Mucosa of rectum (tissue), 2 donors: Measurements from ENCODE around the gene TRMT10B.
"Not testable (repeated sequence)": the region's sequence is repeated elsewhere in the genome, so short reads cannot be mapped to it uniquely, and the experiment has no call there.

ENCODE experiments used
- H3K27ac ChIP-seq, 2 donors: one replicate each; pipeline ENCODE4 v1.7.0; 2013; ENCODE audit warnings: inconsistent platforms in 2 of 2, low read depth in 2 of 2, low read length in 2 of 2
- H3K27me3 ChIP-seq, 2 donors: one replicate each; pipeline ENCODE4 v1.7.0; 2013; ENCODE audit warnings: low read length in 2 of 2; ENCODE audit not compliant: control insufficient read depth in 2 of 2, insufficient read depth in 2 of 2
- H3K36me3 ChIP-seq, 2 donors: one replicate each; pipeline ENCODE4 v1.7.0; 2013; ENCODE audit warnings: low read length in 2 of 2; ENCODE audit not compliant: control insufficient read depth in 2 of 2, insufficient read depth in 2 of 2
- H3K4me1 ChIP-seq, 2 donors: one replicate each; pipeline ENCODE4 v1.7.0; 2013; ENCODE audit warnings: low read length in 2 of 2, mild to moderate bottlenecking in 1 of 2; ENCODE audit not compliant: control insufficient read depth in 2 of 2, insufficient read depth in 2 of 2
- H3K4me3 ChIP-seq, 2 donors: one replicate each; pipeline ENCODE4 v1.7.0; 2013; ENCODE audit warnings: low read length in 2 of 2
- H3K9ac ChIP-seq, 2 donors: one replicate each; pipeline ENCODE4 v1.7.0; 2013; ENCODE audit warnings: low read length in 2 of 2, low read depth in 1 of 2, mild to moderate bottlenecking in 1 of 2
- H3K9me3 ChIP-seq, 2 donors: one replicate each; pipeline ENCODE4 v1.7.0; 2013; ENCODE audit warnings: low read length in 2 of 2; ENCODE audit not compliant: control insufficient read depth in 2 of 2
- donor health status: healthy.
- donor health status: Normal muscosa, but diverticular disease.

Gene TRMT10B

DNA sequence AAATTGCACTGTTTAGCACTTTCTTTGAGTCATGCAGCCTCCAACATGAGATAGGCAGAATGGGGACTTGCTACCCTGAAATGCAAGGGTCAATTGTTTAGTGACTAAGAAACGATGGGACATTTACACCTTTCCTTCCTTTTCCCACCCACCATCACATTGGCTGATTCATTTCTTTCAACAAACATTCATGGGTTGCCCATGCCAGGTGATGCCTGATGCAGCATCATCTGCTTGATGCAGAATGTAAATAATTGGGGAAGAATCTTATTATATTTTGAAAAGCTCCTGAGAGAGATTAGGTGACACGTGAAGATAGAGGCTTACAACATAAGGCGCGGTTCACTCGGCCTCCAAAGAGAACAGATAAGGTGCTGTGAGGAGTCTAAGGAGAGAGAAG is 4.5 kb upstream of the TRMT10B start:
- H3K4me1 ChIP-seq = peaks cover 3 to 6% of the 10 kb centered on the region in 2 donors
- H3K27me3 ChIP-seq = no peaks in the 10 kb centered on the region
- no peak overlapping the region for H3K9ac ChIP-seq
- H3K27ac ChIP-seq = no peak overlapping the region
- no peaks in the 10 kb centered on the region for H3K36me3 ChIP-seq
- H3K4me3 ChIP-seq = no peak overlapping the region
- H3K9me3 ChIP-seq = no peaks in the 10 kb centered on the region

DNA sequence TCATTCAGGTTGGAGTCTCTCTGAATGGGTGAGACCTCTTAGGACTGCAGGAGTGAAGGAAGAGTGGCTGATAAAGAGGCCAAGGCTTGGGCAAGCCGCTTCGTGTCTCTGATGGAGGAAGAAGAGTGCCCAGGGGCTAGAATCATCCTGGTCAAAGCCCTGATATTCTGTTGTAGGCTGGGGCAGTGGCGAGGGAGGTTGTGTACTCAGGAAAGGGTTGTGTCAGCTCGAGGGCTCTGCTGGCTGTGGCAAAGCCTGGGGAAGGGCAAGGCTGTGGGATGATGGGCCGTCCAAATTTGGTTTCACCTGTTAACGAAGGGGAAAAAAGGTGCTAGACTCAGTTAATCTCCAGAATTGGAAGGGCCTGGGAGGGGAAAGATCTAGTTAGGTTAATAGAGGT is 2.4 kb upstream of the TRMT10B start:
- Histone ChIP-seq H3K4me3 (no peak overlapping the region), H3K4me1 (peaks cover 11 to 13% of the 10 kb centered on the region in 2 donors), H3K9ac (no peak overlapping the region), H3K27ac (no peak overlapping the region), H3K9me3 (no peaks in the 10 kb centered on the region), H3K27me3 (no peaks in the 10 kb centered on the region), H3K36me3 (no peaks in the 10 kb centered on the region)

DNA sequence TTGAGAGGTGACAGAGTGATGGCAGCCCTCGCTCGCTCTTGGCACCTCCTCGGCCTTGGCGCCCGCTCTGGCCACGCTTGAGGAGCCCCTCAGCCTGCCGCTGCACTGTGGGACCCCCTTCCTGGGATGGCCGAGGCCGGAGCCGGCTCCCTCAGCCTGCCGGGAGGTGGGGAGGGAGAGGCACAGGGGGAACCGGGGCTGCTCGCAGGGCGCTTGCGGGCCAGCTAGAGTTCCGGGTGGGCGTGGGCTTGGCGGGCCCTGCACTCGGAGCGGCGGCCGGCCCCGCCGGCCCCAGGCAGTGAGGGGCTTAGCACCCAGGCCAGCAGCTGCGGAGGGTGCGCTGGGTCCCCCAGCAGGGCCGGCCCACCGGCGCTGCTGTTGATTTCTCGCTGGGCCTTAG is 1.9 kb upstream of the TRMT10B start:
- not testable (repeated sequence) for H3K9me3 ChIP-seq, H3K27ac ChIP-seq, H3K4me3 ChIP-seq, H3K36me3 ChIP-seq, H3K27me3 ChIP-seq, H3K9ac ChIP-seq
- H3K4me1 ChIP-seq = peaks cover 11 to 13% of the 10 kb centered on the region in 2 donors

DNA sequence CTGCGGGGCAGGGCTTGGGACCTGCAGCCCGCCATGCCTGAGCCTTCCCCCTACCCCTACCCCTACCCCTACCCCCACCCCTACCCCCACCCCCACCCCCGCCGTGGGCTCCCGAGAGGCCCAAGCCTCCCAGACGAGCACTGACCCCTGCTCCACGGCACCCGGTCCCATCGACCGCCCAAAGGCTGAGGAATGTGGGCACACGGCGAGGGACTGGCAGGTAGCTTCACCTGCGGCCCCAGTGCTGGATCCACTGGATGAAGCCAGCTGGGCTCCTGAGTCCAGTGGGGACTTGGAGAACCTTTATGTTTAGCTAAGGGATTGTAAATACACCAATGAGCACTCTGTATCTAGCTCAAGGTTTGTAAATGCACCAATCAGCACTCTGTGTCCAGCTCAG is 1.5 kb upstream of the TRMT10B start:
- H3K27ac ChIP-seq, H3K9ac ChIP-seq, H3K27me3 ChIP-seq, H3K4me3 ChIP-seq, H3K9me3 ChIP-seq, H3K36me3 ChIP-seq: not testable (repeated sequence)
- H3K4me1 ChIP-seq = peaks cover 11 to 13% of the 10 kb centered on the region in 2 donors

DNA sequence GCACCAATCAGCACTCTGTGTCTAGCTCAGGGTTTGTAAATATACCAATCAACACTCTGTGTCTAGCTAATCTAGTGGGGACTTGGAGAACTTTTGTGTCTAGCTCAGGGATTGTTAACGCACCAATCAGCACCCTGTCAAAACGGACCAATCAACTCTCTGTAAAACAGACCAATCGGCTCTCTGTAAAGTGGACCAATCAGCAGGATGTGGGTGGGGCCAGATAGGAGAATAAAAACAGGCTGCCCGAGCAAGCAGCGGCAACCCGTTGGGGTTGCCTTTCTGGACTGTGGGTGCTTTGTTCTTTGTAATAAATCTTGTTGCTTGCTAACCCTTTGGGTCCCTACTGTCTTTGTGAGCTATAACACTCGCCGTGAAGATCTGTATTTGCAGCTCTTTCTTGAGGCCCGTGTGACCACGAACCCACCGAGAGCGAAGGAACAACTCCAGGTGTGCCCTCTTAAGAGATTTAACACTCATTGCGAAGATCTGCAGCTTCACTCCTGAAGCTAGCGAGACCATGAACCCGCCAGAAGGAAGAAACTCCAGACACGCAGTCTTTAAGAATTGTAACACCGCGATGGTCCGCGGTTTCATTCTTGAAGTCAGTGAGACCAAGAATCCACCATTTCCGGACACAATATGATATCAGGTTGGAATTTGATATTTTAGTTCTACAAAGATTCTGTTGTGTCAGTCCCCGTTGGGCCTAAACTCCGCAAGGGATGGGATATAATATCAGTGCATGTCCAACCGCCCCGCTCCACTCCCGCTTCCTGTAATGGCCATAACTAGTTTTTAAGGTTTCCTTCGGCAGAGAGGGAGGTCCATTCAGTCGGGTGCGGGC is 740 bp upstream of the TRMT10B start:
- no peak overlapping the region for H3K27ac ChIP-seq

DNA sequence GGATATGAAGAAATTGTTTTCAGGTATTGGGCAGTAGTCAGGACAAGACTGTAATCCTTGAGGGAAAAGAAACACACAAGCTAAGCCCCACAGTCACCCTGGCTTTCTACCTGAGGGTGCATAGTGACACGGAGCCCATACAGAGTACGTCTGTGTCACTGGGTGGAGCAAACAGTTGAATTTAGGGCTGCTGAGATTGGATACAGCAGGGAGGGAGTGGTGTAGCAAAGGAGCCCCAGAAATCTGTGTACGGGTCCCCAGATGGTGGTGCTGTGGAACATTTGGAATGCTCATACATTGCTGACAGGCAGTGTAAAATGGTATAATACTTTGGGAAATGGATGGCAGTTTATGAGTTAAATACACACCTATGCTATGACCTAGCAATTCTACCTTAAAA is 5.1 kb downstream of the TRMT10B start:
- Histone ChIP-seq H3K27ac (no peak overlapping the region), H3K9me3 (no peaks in the 10 kb centered on the region), H3K27me3 (no peaks in the 10 kb centered on the region), H3K9ac (no peak overlapping the region), H3K4me1 (peaks cover 8 to 9% of the 10 kb centered on the region in 2 donors), H3K36me3 (peaks cover 3 to 9% of the 10 kb centered on the region in 2 donors), H3K4me3 (no peak overlapping the region)

More for the DNA sequence above, 740 bp upstream of the TRMT10B start:
- Histone ChIP-seq H3K9me3 (no peaks in the 10 kb centered on the region), H3K4me1 (peaks cover 11 to 13% of the 10 kb centered on the region in 2 donors), H3K9ac (peak overlapping the region in 1 of 2 donors; percentile 86), H3K4me3 (peak overlapping the region; percentile 81 to 98), H3K36me3 (peaks cover 0 to 3% of the 10 kb centered on the region in 2 donors), H3K27me3 (no peaks in the 10 kb centered on the region)

DNA sequence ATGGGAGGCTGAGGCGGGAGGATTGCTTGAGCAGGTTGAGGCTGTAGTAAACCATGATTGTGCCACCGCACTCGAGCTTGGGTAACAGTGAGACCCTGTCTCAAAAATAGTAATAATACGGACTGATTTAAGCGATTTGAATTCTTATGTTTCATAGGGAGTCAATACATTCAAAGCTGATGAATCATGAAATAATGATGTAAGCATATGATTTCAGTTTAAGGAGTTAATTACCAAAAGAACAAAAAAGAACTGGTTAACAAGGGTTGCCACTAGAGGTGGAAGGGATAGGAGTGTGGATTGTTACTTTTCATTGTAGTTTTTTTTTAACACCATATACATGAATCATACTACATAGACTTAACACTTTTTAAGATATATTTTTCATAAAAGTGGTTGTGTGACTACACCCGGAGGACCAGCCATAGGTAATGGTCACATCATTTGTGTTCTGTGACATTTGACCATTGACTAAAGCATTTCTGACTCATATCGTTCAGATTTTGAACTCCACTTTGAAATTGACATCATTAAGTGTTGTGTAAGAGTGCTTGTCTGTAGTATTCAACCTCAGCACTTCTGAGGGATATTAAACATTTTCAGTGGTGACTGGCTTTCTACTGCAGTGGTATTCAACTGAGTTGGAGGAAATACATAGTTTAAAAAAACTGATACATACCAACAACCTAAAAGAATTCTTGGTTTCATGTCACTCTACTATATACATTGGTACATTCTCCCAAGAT is 7.0 kb downstream of the TRMT10B start:
- no peak overlapping the region for H3K27ac ChIP-seq
- no peaks in the 10 kb centered on the region for H3K27me3 ChIP-seq
- H3K36me3 ChIP-seq = peaks cover 4 to 15% of the 10 kb centered on the region in 2 donors
- H3K4me1 ChIP-seq = no peaks in the 10 kb centered on the region
- H3K9ac ChIP-seq = no peak overlapping the region
- no peaks in the 10 kb centered on the region for H3K9me3 ChIP-seq
- H3K4me3 ChIP-seq = no peak overlapping the region

DNA sequence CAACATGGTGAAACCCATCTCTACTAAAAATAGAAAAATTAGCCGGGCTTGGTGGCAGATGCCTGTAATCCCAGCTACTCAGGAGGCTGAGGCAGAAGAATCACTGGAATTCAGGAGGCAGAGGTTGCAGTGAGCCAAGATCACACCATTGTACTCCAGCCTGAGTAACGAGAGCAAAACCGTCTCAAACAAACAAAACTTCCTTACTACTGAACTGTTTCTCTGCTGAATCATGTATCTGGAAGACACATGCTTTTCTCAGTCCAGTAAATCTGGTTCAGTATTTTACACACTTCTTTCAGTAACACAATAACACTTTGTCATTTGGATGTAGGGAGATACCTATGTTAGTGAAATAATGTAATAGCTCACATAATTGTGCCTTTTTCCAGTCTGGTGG is 7.9 kb downstream of the TRMT10B start:
- no peaks in the 10 kb centered on the region for H3K27me3 ChIP-seq
- no peak overlapping the region for H3K4me3 ChIP-seq
- no peaks in the 10 kb centered on the region for H3K4me1 ChIP-seq
- H3K27ac ChIP-seq = no peak overlapping the region
- no peaks in the 10 kb centered on the region for H3K9me3 ChIP-seq
- H3K9ac ChIP-seq = no peak overlapping the region
- H3K36me3 ChIP-seq = peaks cover 4 to 15% of the 10 kb centered on the region in 2 donors

DNA sequence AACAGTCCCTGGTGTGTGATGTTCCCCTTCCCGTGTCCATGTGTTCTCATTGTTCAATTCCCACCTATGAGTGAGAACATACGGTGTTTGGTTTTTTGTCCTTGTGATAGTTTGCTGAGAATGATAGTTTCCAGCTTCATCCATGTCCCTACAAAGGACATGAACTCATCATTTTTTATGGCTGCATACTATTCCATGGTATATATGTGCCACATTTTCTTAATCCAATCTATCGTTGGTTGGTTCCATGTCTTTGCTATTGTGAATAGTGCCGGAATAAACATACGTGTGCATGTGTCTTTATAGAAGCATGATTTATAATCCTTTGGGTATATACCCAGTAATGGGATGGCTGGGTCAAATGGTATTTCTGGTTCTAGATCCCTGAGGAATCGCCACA is 11.7 kb downstream of the TRMT10B start:
- H3K4me1 ChIP-seq, H3K27me3 ChIP-seq, H3K9me3 ChIP-seq, H3K27ac ChIP-seq, H3K4me3 ChIP-seq, H3K9ac ChIP-seq: not testable (repeated sequence)
- H3K36me3 ChIP-seq = peaks cover 4 to 23% of the 10 kb centered on the region in 2 donors

DNA sequence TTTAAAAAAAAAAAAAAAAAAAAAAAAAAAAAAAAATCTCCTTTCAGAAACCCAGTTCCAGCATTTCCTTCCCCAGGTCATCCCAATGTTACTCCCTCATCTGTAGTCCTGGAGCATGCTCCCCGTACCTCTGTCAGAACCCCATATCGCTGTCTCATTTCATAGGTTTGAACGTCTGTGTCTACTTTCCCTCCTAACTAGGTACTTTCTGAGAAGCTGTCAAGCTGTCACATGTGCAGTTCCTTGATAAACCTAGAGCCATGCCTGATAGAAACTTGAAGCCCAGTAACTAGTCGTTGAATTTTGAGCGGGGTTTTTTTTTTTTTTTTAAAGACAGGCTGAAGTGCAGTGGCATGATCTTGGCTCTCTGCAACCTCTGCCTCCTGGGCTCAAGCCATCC is 15.7 kb downstream of the TRMT10B start:
- H3K27ac ChIP-seq = no peak overlapping the region
- no peaks in the 10 kb centered on the region for H3K9me3 ChIP-seq
- H3K4me3 ChIP-seq = no peak overlapping the region
- H3K4me1 ChIP-seq = no peaks in the 10 kb centered on the region
- no peak overlapping the region for H3K9ac ChIP-seq
- H3K27me3 ChIP-seq = no peaks in the 10 kb centered on the region
- peaks cover 5 to 29% of the 10 kb centered on the region in 2 donors for H3K36me3 ChIP-seq
